Left ventricle myocardium inferior (tissue), 1 donor: ENCODE measurements around the gene C1orf115. TPM values are rescaled to one million over a fixed set of nuclear protein-coding genes. Genes with fewer than 3 reads are reported as not detected.

ENCODE experiments used
- DNase-seq: peaks from one replicate; pipeline ENCODE4 v3.0.0-alpha.2; 2020
- H3K27ac ChIP-seq: fragments of 200-600 bp; replicated peaks from 2 replicates; pipeline ENCODE4 v1.8.0; 2021
- H3K27me3 ChIP-seq: fragments of 200-600 bp; 2 replicates; pipeline ENCODE4 v1.8.0; 2021; ENCODE audit warnings: low read depth
- H3K36me3 ChIP-seq: fragments of 200-600 bp; 2 replicates; pipeline ENCODE4 v1.8.0; 2021
- H3K4me1 ChIP-seq: fragments of 200-600 bp; 2 replicates; pipeline ENCODE4 v1.8.0; 2021
- H3K4me3 ChIP-seq: fragments of 200-600 bp; 2 replicates; pipeline ENCODE4 v1.8.0; 2021; ENCODE audit warnings: mild to moderate bottlenecking, moderate library complexity
- H3K9me3 ChIP-seq: fragments of 200-600 bp; replicated peaks from 2 replicates; pipeline ENCODE4 v1.8.0; 2021
- intact Hi-C: fragments of 100-400 bp; cut with micrococcal nuclease; formaldehyde crosslinking; loops from one replicate; pipeline ENCODE4 v1.11.0; 2022
- long read RNA-seq: library from polyadenylated mRNA; unstranded; transcript quantifications from one replicate; pipeline ENCODE4 v2.0.0, GENCODE V29; 2021
- total RNA-seq: library from RNA; stranded (reverse); fragmentation: NEBNext Ultra II Directional; extraction: Animal tissue kit (Norgen Biotek cat#: 25700); gene quantifications from one replicate; pipeline ENCODE4 v1.2.1, GENCODE V29; 2021
- TF ChIP-seq, protein P1 (sequence below): fragments of 200-600 bp; IDR thresholded peaks from 2 replicates; pipeline ENCODE4 v1.8.0; 2021; ENCODE audit warnings: antibody characterized with exemption, mild to moderate bottlenecking, borderline replicate concordance
- donor health status: DM: no; HTN: yes; CAD: no; lungs with severe emphysema.

The C1orf115 gene
- 14.2 TPM for total RNA-seq
- long read RNA-seq, transcript C1orf115-201 (2 exons, 3,413 nt) = major isoform, 81 of 87 reads
- long read RNA-seq, partial matches to known transcripts = 6 of 87 reads
- long read RNA-seq, other reads (novel, unspliced or antisense) = 0 of 87 reads

DNA sequence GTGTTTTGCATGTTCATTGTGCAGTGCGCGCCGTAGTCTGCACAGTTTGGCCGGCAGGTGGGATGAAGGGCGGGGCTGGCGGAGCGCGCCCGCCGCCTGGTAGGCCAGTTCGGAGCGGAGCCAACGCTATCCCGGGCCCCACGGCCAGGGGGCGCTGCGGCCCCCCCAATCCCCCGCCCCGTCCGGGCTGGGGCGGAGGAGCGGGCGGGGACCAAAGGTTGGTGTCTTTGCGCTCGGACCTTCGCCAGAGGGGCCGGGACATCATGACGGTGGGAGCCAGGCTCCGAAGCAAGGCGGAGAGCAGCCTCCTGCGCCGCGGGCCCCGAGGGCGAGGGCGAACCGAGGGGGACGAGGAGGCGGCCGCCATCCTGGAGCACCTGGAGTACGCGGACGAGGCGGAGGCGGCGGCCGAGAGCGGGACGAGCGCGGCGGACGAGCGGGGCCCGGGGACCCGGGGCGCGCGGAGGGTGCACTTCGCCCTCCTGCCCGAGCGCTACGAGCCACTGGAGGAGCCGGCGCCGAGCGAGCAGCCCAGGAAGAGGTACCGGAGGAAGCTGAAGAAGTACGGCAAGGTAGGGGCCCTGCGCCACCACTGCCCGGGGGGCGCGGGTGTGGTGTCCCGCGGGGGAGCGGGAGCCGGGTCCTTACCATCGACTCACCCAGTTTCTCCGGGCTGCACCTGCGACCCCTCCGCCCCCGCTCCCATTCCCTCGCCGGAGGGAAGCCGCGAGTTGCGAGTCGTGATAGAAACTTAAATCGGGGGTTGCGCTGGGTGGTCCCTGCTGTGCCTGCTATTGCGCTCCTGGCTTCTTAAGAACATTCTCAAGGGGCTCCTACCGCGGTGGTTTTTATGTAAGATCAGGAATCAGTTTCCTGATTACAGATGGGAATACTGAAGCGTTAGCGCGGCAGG is at the start of gene C1orf115:
TSS of gene C1orf115 (plus strand) at position 224 of the 913 bp plus-strand sequence. CDS start at position 264, 40 bp downstream.
- no peaks in the 10 kb centered on the region for H3K36me3 ChIP-seq
- peak; percentile 80 for DNase-seq
- H3K4me1 ChIP-seq = peaks cover 30% of the 10 kb centered on the region
- no peaks in the 10 kb centered on the region for H3K27me3 ChIP-seq
- intact Hi-C loops = no loop called here
- TF ChIP-seq, protein P1, sequence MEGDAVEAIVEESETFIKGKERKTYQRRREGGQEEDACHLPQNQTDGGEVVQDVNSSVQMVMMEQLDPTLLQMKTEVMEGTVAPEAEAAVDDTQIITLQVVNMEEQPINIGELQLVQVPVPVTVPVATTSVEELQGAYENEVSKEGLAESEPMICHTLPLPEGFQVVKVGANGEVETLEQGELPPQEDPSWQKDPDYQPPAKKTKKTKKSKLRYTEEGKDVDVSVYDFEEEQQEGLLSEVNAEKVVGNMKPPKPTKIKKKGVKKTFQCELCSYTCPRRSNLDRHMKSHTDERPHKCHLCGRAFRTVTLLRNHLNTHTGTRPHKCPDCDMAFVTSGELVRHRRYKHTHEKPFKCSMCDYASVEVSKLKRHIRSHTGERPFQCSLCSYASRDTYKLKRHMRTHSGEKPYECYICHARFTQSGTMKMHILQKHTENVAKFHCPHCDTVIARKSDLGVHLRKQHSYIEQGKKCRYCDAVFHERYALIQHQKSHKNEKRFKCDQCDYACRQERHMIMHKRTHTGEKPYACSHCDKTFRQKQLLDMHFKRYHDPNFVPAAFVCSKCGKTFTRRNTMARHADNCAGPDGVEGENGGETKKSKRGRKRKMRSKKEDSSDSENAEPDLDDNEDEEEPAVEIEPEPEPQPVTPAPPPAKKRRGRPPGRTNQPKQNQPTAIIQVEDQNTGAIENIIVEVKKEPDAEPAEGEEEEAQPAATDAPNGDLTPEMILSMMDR = peak; percentile 99
- H3K4me3 ChIP-seq = peak within 1 kb of the TSS; percentile 94
- no peaks in the 10 kb centered on the region for H3K9me3 ChIP-seq
- peak within 1 kb of the TSS; percentile 85 for H3K27ac ChIP-seq

DNA sequence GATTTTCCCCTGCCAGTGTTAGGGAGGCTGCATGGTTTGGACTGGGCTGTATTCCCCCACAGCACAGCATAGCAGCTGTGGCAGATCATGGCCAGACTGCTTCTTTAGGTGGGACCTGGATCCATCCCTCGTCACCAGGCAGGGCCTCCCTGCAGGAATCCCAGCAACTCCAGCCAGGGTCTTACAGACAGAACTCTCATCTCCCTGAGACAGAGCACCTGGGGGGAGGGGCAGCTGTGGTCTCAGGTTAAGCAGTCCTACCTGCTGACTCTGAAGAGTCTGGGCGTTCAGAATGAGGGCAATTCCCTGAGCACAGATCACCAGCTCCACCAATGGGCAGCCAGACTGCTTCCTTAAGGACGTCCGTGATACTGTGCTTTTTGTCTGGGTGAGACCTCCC is 47.9 kb upstream of the C1orf115 start:
- H3K9me3 ChIP-seq = no peaks in the 10 kb centered on the region
- intact Hi-C loops = no loop called here

DNA sequence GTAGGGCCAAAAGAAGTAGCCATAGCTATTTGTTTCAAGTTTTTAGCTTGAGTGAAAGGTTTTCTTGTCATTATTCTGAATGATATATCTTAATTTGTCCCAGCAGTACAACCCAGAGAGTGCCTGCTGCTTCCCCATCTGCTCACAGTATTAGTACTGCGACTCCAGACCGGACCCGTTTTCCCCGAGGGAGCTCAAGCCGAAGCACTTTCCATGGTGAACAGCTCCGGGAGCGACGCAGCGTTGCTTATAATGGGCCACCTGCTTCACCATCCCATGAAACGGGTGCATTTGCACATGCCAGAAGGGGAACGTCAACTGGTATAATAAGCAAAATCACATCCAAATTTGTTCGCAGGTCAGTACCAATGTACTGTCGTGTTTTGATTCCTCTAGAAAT is 37.2 kb upstream of the C1orf115 start:
- DNase-seq = no peak
- H3K4me3 ChIP-seq = no peak overlapping the region
- TF ChIP-seq, protein P1 = no peak
- no peaks in the 10 kb centered on the region for H3K27me3 ChIP-seq
- H3K4me1 ChIP-seq = peaks cover 9% of the 10 kb centered on the region
- no peak overlapping the region for H3K27ac ChIP-seq
- no peaks in the 10 kb centered on the region for H3K9me3 ChIP-seq
- intact Hi-C loops = no loop called here
- H3K36me3 ChIP-seq = peaks cover 20% of the 10 kb centered on the region

More for the DNA sequence above, 47.9 kb upstream of the C1orf115 start:
- Histone ChIP-seq H3K36me3 (peaks cover 5% of the 10 kb centered on the region), H3K27ac (no peak overlapping the region), H3K27me3 (no peaks in the 10 kb centered on the region), H3K4me3 (no peak overlapping the region), H3K4me1 (no peaks in the 10 kb centered on the region)
- TF ChIP-seq, protein P1 = no peak
- DNase-seq = no peak

DNA sequence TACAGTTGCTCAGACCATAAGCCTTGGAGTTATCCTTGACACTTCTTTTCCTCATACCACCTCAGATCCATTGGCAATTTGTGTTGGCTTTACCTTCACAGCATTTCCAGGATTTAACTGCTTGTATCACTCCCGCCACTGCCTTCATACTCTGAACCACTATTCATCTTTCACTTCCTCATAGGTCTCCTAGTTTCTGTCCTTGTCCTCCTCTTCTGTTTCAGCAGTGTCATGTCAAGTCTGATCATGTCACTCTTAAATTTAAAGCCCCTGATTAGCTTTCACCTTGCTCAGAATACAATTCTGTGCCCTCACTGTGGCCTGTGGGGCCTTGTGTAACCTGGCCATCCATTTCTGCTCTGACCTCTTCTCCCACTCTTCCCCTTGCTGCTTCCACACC is 34.7 kb upstream of the C1orf115 start:
- intact Hi-C loops = no loop called here
- Histone ChIP-seq H3K9me3 (no peaks in the 10 kb centered on the region), H3K4me3 (no peak overlapping the region), H3K4me1 (peaks cover 9% of the 10 kb centered on the region), H3K27ac (no peak overlapping the region), H3K36me3 (peaks cover 31% of the 10 kb centered on the region), H3K27me3 (no peaks in the 10 kb centered on the region)
- no peak for DNase-seq
- TF ChIP-seq, protein P1 = no peak

DNA sequence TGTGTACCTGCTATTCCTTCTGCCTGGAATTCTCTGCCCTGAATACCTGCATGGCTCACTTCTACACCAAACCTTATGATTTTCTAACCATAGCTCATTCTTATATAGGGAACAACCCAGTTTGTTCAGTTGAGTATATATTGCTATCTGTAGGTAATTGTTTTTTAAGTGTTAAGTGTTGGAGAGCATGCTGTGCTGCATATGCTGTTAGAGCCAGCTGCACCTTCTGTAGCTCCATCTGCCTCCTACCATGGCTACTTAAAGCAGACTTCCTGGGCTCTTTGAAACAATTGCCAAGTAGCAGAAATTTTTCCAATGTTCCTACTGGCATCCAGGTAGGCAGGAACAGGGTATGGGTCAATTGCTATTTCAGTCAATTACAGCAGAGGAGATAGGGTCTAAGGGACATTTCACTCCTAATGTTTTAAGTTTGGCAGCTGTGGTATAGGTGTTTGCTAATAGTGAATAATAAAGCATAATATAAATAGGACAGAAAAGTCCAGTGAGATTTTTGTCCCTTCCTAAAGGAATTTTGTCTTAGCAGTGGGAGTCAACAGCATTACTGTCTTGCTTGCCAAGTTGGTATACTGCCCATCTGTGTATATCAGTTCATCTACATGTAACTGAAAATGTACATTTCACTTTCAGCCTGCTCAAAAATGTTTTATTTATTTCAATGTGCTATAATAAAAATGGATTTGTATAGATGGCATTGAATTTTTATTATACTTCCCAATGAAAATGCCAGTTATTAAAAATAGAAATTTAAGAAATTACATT is 34.0 kb upstream of the C1orf115 start:
- Histone ChIP-seq H3K4me1 (peaks cover 9% of the 10 kb centered on the region), H3K27ac (no peak overlapping the region), H3K27me3 (no peaks in the 10 kb centered on the region), H3K4me3 (no peak overlapping the region), H3K36me3 (peaks cover 31% of the 10 kb centered on the region), H3K9me3 (no peaks in the 10 kb centered on the region)
- no peak for DNase-seq
- TF ChIP-seq, protein P1 = no peak
- intact Hi-C loops = no loop called here
